Body of pancreas (tissue), 4 donors: ENCODE results near the gene PLCB4. TPM values are rescaled to one million over a fixed set of nuclear protein-coding genes. Genes with fewer than 3 reads are reported as not detected.

Source experiments
- ATAC-seq: fragments of 150-250 bp; one replicate; pipeline ENCODE4 v1.9.1; 2016
- DNase-seq, 4 donors: peaks; one replicate each; pipeline ENCODE4 v3.0.0-alpha.2; 2019
- H3K27ac ChIP-seq, 4 donors: fragments of 200-600 bp; sonication (generic); 1 replicate in 3 of 4; 2 replicates in 1 of 4; pipeline versions ENCODE4 v1.5.1 to v1.6.1; 2016 to 2019; ENCODE audit warnings: mild to moderate bottlenecking in 1 of 4, mixed read lengths in 1 of 4, moderate library complexity in 1 of 4
- H3K27me3 ChIP-seq, 2 donors: fragments of 200-600 bp; sonication (generic); one replicate each; pipeline ENCODE4 v1.6.0; 2016; ENCODE audit warnings: mild to moderate bottlenecking in 1 of 2
- H3K36me3 ChIP-seq, 2 donors: fragments of 200-600 bp; sonication (generic); replicated peaks in 1 of 2; 2 replicates each; pipeline ENCODE4 v1.5.1; 2016; ENCODE audit warnings: low read depth in 2 of 2; ENCODE audit not compliant: insufficient read depth in 1 of 2
- H3K4me1 ChIP-seq: fragments of 200-600 bp; sonication (generic); one replicate; pipeline ENCODE4 v1.6.0; 2016
- H3K4me3 ChIP-seq, 2 donors: fragments of 200-600 bp; sonication (generic); 1 replicate in 1 of 2; 2 replicates in 1 of 2; pipeline ENCODE4 v1.5.1; 2016 to 2019
- H3K9me3 ChIP-seq, 3 donors: fragments of 200-600 bp; sonication (generic); 1 replicate in 2 of 3; 2 replicates in 1 of 3; pipeline ENCODE4 v1.5.1; 2016
- POLR2A ChIP-seq, 3 donors: fragments of 450-650 bp; IDR thresholded peaks; one replicate each; pipeline ENCODE4 v1.6.1; 2016; ENCODE audit warnings: antibody characterized with exemption in 3 of 3, mild to moderate bottlenecking in 2 of 3
- WGBS, 2 donors: methylation state at CpG; one replicate each; pipeline ENCODE4 v1.1.5; 2017; 5-methylcytosine and 5-hydroxymethylcytosine counted together
- intact Hi-C: fragments of 100-400 bp; cut with DNase I; formaldehyde crosslinking; loops from one replicate; pipeline ENCODE4 v1.15.1; 2023
- total RNA-seq, 2 donors: library from RNA; depleted of rRNA; stranded (reverse); fragments of >200 nt; gene quantifications; one replicate each; pipeline ENCODE4 v1.1.0, GENCODE V29; 2016
- TF ChIP-seq, protein P1 (sequence below), 7 experiments: fragments of 450-650 bp in 4 of 7; fragments of 200-600 bp in 3 of 7; sonication (generic) in 3 of 7; IDR thresholded peaks; one replicate each; pipeline ENCODE4 v1.5.1; 2016 to 2019; ENCODE audit warnings: antibody characterized with exemption in 7 of 7

PLCB4 gene
- total RNA-seq, 2 donors from 2014 or later = 1.3 to 3.4 TPM

DNA sequence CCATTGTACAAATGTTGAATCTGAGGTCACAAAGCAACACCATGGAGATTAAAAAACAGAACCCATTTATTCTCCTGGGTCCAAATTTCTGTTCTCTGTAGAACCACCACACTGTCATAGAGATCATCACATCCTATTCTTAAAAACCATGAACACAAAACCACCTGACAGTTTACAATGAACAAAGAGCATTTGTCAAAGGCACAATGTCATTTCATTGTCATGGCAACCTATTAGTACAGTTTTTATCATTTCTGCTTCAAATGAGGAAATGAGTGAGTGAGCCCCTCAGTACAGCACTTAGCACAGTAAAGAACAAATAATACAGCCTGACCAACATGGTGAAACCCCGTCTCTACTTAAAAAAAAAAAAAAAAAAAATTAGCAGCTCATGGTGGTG is 422.4 kb downstream of the PLCB4 start:
- 44 to 50% methylated on average over 1 of the region's 1 CpG for WGBS, 2 donors
- DNase-seq (no peak), ATAC-seq (no peak)
- Histone ChIP-seq H3K27ac (no peak overlapping the region), H3K27me3 (no peaks in the 10 kb centered on the region), H3K4me3 (no peak overlapping the region), H3K36me3 (no peaks in the 10 kb centered on the region), H3K4me1 (no peaks in the 10 kb centered on the region), H3K9me3 (no peaks in the 10 kb centered on the region)
- TF ChIP-seq POLR2A (IDR thresholded peaks at IDR 0.05) = no peak
- TF ChIP-seq, protein P1, sequence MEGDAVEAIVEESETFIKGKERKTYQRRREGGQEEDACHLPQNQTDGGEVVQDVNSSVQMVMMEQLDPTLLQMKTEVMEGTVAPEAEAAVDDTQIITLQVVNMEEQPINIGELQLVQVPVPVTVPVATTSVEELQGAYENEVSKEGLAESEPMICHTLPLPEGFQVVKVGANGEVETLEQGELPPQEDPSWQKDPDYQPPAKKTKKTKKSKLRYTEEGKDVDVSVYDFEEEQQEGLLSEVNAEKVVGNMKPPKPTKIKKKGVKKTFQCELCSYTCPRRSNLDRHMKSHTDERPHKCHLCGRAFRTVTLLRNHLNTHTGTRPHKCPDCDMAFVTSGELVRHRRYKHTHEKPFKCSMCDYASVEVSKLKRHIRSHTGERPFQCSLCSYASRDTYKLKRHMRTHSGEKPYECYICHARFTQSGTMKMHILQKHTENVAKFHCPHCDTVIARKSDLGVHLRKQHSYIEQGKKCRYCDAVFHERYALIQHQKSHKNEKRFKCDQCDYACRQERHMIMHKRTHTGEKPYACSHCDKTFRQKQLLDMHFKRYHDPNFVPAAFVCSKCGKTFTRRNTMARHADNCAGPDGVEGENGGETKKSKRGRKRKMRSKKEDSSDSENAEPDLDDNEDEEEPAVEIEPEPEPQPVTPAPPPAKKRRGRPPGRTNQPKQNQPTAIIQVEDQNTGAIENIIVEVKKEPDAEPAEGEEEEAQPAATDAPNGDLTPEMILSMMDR (IDR thresholded peaks at IDR 0.05) = no peak
- intact Hi-C loops = no loop called here

DNA sequence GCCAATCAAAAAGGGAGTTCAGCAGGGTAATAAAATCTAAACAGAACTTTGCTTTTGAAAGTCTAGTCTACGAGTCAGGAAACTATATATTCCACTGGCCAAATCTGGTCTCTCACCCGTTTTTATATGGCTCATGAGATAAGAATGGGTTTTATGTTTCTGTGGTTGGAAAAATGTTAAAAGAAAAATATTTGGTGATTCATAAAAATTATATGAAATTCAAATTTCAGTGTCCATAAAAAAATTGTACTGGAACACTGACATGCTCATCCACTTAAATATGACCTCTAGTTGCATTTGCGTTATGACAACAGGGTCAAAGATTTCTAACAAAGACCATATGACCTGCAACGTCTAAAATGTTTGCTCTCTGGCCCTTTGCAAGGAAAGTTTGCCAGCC is 423.2 kb downstream of the PLCB4 start:
- Histone ChIP-seq H3K36me3 (no peaks in the 10 kb centered on the region), H3K4me3 (no peak overlapping the region), H3K4me1 (no peaks in the 10 kb centered on the region), H3K9me3 (no peaks in the 10 kb centered on the region), H3K27me3 (no peaks in the 10 kb centered on the region), H3K27ac (no peak overlapping the region)
- intact Hi-C loops = no loop called here
- ATAC-seq = no peak
- TF ChIP-seq, protein P1 (IDR thresholded peaks at IDR 0.05) = no peak
- TF ChIP-seq POLR2A (IDR thresholded peaks at IDR 0.05) = no peak
- 42 to 47% methylated on average over 4 of the region's 4 CpGs for WGBS, 2 donors
- no peak for DNase-seq

- 28 to 35% methylated on average over 2 of the region's 2 CpGs for WGBS, 2 donors
These were observed 424.9 kb downstream of the PLCB4 start for GRCh38 chr20:9493803-9494202.

GRCh38 chr20:9495701-9496100 is 426.8 kb downstream of the PLCB4 start:
- TF ChIP-seq, protein P1 (IDR thresholded peaks at IDR 0.05) = no peak
- TF ChIP-seq POLR2A (IDR thresholded peaks at IDR 0.05) = no peak
- no peaks in the 10 kb centered on the region for H3K4me1 ChIP-seq
- intact Hi-C loops = no loop called here
- H3K27me3 ChIP-seq = no peaks in the 10 kb centered on the region
- H3K36me3 ChIP-seq = no peaks in the 10 kb centered on the region
- DNase-seq (no peak), ATAC-seq (no peak)
- no peaks in the 10 kb centered on the region for H3K9me3 ChIP-seq
- H3K27ac ChIP-seq = no peak overlapping the region
- no peak overlapping the region for H3K4me3 ChIP-seq
- 44 to 52% methylated on average over 2 of the region's 2 CpGs for whole genome bisulfite sequencing, 2 donors

More at GRCh38 chr20:9493803-9494202, 424.9 kb downstream of the PLCB4 start:
- Histone ChIP-seq H3K27me3 (no peaks in the 10 kb centered on the region), H3K4me3 (no peak overlapping the region), H3K27ac (no peak overlapping the region), H3K4me1 (no peaks in the 10 kb centered on the region), H3K9me3 (no peaks in the 10 kb centered on the region), H3K36me3 (no peaks in the 10 kb centered on the region)
- ATAC-seq = no peak
- intact Hi-C loops = no loop called here
- TF ChIP-seq, protein P1 (IDR thresholded peaks at IDR 0.05) = no peak
- no peak for TF ChIP-seq POLR2A (IDR thresholded peaks at IDR 0.05)
- DNase-seq = no peak

DNA sequence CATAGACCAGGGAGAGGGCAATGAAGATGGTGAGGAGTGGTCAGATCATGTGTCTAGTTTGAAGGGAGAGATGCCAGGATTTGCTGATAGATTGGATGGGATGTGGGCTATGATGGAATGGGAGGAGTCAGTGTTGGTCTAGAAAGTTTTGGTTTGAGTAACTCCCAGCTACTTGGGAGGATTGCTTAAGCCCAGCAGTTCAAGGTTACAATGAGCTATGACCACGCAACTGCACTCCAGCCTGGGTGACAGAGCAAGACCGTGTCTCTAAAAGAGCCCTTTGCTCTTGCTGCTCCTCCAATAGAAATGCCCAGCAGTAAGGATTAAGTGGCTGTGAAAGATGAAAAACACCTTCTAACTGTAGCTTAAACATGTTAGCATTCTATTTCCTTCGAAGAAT is 427.3 kb downstream of the PLCB4 start:
- Histone ChIP-seq H3K36me3 (no peaks in the 10 kb centered on the region), H3K27me3 (no peaks in the 10 kb centered on the region), H3K4me1 (no peaks in the 10 kb centered on the region), H3K27ac (no peak overlapping the region), H3K9me3 (no peaks in the 10 kb centered on the region), H3K4me3 (no peak overlapping the region)
- WGBS, 2 donors = 67 to 77% methylated on average over 3 of the region's 3 CpGs
- TF ChIP-seq, protein P1 (IDR thresholded peaks at IDR 0.05) = no peak
- no peak for TF ChIP-seq POLR2A (IDR thresholded peaks at IDR 0.05)
- no peak for ATAC-seq
- DNase-seq = no peak
- intact Hi-C loops = no loop called here
